Activated B cell treated with CpG ODN at 0.5 μM for 24 hours (primary cell): ENCODE data around the gene PRM2. TPM values are rescaled to one million over a fixed set of nuclear protein-coding genes. Genes with fewer than 3 reads are reported as not detected.

ENCODE experiments used
- ATAC-seq: fragments of 200-7000 bp; cut with Tn5 transposase; one replicate; pipeline ENCODE4 v1.10.0; 2021; ENCODE audit warnings: low read depth, mild to moderate bottlenecking, moderate library complexity
- CTCF ChIA-PET: fragments of 350-600 bp; sonication (Branson Sonifier 250); formaldehyde crosslinking; loops from one replicate; lab custom pipeline; 2021; ENCODE audit warnings: antibody characterized with exemption; lab: Charles Lee
- POLR2A ChIA-PET: fragments of 350-600 bp; sonication (Branson Sonifier 250); formaldehyde crosslinking; loops from one replicate; lab custom pipeline; 2021; ENCODE audit warnings: antibody characterized with exemption; lab: Charles Lee
- DNase-seq: peaks from one replicate; pipeline ENCODE4 v3.0.0; 2022
- H3K27ac Mint-ChIP-seq: one replicate; pipeline ENCODE4 v1.8.0; 2020; ENCODE audit warnings: mixed read lengths
- H3K27me3 Mint-ChIP-seq: one replicate; pipeline ENCODE4 v1.8.0; 2021; ENCODE audit warnings: mixed read lengths
- H3K36me3 Mint-ChIP-seq: one replicate; pipeline ENCODE4 v1.8.0; 2021; ENCODE audit warnings: low read depth, mixed read lengths
- H3K4me1 Mint-ChIP-seq: one replicate; pipeline ENCODE4 v1.8.0; 2021; ENCODE audit warnings: mixed read lengths
- H3K4me3 Mint-ChIP-seq: one replicate; pipeline ENCODE4 v1.8.0; 2020; ENCODE audit warnings: mild to moderate bottlenecking, mixed read lengths
- H3K9me3 Mint-ChIP-seq: one replicate; pipeline ENCODE4 v1.8.0; 2020; ENCODE audit warnings: mixed read lengths
- CTCF ChIP-seq: fragments of 200-600 bp; IDR thresholded peaks from one replicate; pipeline ENCODE4 v1.8.0; 2022; ENCODE audit warnings: antibody characterized with exemption, mild to moderate bottlenecking
- intact Hi-C: fragments of 100-400 bp; cut with micrococcal nuclease; formaldehyde crosslinking; loops from one replicate; pipeline ENCODE4 v1.15.1; 2024
- total RNA-seq: library from RNA; stranded (reverse); gene quantifications from 2 replicates; pipeline ENCODE4 v1.2.3, GENCODE V29; 2022

PRM2 gene
- total RNA-seq, 1 donor from 2014 or later: not detected

GRCh38 chr16:11278681-11279628 lies 2.7 kb upstream of the PRM2 start:
- peak overlapping the region; percentile 73 for H3K27ac Mint-ChIP-seq
- ChIA-PET POLR2A (interaction anchor here (0.6 to 1.3 kb wide), 4 partner anchors 18 to 23 kb away, joined by 3 to 6 read pairs (median 3); partner anchors contain the start of gene SOCS1), CTCF (interaction anchor here (1.3 to 1.4 kb wide), 2 partner anchors 76 to 117 kb away, joined by 3 to 4 read pairs; no protein-coding TSS in a partner anchor)
- no peak for DNase-seq
- H3K4me1 Mint-ChIP-seq: peaks cover 19% of the 10 kb centered on the region
- no peaks in the 10 kb centered on the region for H3K36me3 Mint-ChIP-seq
- peak overlapping the region; percentile 29 for H3K4me3 Mint-ChIP-seq
- H3K9me3 Mint-ChIP-seq: no peaks in the 10 kb centered on the region
- peak; percentile 92 for ATAC-seq
- intact Hi-C loops: loop anchor here (2.0 kb wide), 1 partner anchor 18 kb away; no protein-coding TSS in a partner anchor
- no peak for TF ChIP-seq CTCF
- no peaks in the 10 kb centered on the region for H3K27me3 Mint-ChIP-seq

- CTCF ChIA-PET: interaction anchor here (1.3 kb wide), 1 partner anchor 77 kb away, joined by 3 read pairs; no protein-coding TSS in a partner anchor
- peaks cover 17% of the 10 kb centered on the region for H3K4me1 Mint-ChIP-seq
- no peak overlapping the region for H3K4me3 Mint-ChIP-seq
- H3K27me3 Mint-ChIP-seq: no peaks in the 10 kb centered on the region
- H3K27ac Mint-ChIP-seq: no peak overlapping the region
- H3K36me3 Mint-ChIP-seq: no peaks in the 10 kb centered on the region
- H3K9me3 Mint-ChIP-seq: no peaks in the 10 kb centered on the region
- DNase-seq (no peak), ATAC-seq (no peak)
- TF ChIP-seq CTCF: no peak
- intact Hi-C loops: loop anchor here (2.0 kb wide), 1 partner anchor 19 kb away; no protein-coding TSS in a partner anchor
- POLR2A ChIA-PET: no interaction called here
These were observed 1.5 kb upstream of the PRM2 start for GRCh38 chr16:11277607-11278337.

GRCh38 chr16:11276896-11277593 lies 765 bp upstream of the PRM2 start:
- H3K27me3 Mint-ChIP-seq: no peaks in the 10 kb centered on the region
- DNase-seq (no peak), ATAC-seq (no peak)
- H3K27ac Mint-ChIP-seq: no peak overlapping the region
- intact Hi-C loops: no loop called here
- H3K4me3 Mint-ChIP-seq: no peak overlapping the region
- H3K36me3 Mint-ChIP-seq: no peaks in the 10 kb centered on the region
- H3K4me1 Mint-ChIP-seq: peaks cover 17% of the 10 kb centered on the region
- ChIA-PET CTCF (interaction anchor here (1.8 kb wide), 1 partner anchor 21 kb away, joined by 4 read pairs; no protein-coding TSS in a partner anchor), POLR2A (interaction anchor here (0.6 to 0.7 kb wide), 2 partner anchors 78 to 83 kb away, joined by 3 to 5 read pairs; no protein-coding TSS in a partner anchor)
- H3K9me3 Mint-ChIP-seq: no peaks in the 10 kb centered on the region
- no peak for TF ChIP-seq CTCF

GRCh38 chr16:11274964-11275363 lies 1.3 kb downstream of the PRM2 start:
- Mint-ChIP-seq H3K4me1 (peaks cover 14% of the 10 kb centered on the region), H3K4me3 (no peak overlapping the region), H3K27me3 (no peaks in the 10 kb centered on the region), H3K9me3 (no peaks in the 10 kb centered on the region), H3K27ac (no peak overlapping the region), H3K36me3 (no peaks in the 10 kb centered on the region)
- ATAC-seq (no peak), DNase-seq (no peak)
- TF ChIP-seq CTCF: no peak
- CTCF ChIA-PET: no interaction called here
- POLR2A ChIA-PET: no interaction called here
- intact Hi-C loops: no loop called here
